ENCODE data around the gene COPS3.

DNA sequence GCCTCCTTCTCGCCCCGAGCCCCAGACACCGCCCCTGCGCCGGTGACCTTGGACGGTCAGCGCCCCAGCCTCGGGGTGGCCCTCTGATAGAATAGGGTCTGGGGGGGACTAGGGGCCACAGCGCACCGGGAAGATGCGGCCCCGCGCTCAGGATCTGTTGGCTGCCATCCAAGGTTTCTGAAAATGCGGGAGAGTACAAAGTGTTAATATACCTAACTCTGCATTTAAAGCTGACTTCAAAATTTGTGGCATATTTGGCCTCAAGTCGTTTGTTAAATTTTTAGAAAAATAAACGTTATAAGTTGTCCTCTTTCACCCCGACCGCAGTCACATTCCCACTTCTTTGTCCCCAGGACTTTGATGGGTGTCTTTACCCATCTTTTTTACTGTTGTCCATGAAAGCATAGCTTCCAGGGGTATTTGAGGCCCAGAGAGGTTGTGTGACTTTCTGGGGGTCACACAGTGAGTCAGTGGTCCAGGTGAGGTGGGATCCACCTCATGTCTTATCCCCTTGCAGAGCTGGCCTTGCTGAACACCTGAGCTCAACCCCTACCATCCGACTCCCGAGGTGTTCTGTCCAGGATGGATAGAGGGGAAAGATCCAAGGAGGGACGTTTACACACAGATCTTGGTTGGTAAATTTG is 22.9 kb upstream of the COPS3 start:
- TF ChIP-seq, protein P1, sequence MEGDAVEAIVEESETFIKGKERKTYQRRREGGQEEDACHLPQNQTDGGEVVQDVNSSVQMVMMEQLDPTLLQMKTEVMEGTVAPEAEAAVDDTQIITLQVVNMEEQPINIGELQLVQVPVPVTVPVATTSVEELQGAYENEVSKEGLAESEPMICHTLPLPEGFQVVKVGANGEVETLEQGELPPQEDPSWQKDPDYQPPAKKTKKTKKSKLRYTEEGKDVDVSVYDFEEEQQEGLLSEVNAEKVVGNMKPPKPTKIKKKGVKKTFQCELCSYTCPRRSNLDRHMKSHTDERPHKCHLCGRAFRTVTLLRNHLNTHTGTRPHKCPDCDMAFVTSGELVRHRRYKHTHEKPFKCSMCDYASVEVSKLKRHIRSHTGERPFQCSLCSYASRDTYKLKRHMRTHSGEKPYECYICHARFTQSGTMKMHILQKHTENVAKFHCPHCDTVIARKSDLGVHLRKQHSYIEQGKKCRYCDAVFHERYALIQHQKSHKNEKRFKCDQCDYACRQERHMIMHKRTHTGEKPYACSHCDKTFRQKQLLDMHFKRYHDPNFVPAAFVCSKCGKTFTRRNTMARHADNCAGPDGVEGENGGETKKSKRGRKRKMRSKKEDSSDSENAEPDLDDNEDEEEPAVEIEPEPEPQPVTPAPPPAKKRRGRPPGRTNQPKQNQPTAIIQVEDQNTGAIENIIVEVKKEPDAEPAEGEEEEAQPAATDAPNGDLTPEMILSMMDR (conservative IDR thresholded peaks at IDR 0.05 in 1 of 2, IDR thresholded peaks at IDR 0.05 in 1 of 2; ENCODE audit: extremely low read depth in 1 of 2, insufficient read depth in 1 of 2, low read depth in 1 of 2, low read length in 2 of 2) = no peak
- TF ChIP-seq EZH2 (IDR thresholded peaks at IDR 0.05; ENCODE audit: borderline replicate concordance, low read length) = no peak

Measured in mammary epithelial cell (primary cell).